Breast epithelium (tissue), 3 donors: ENCODE data around the gene VPS26C.

Experiments used
- CTCF ChIP-seq, 3 donors: fragments of 450-650 bp; IDR thresholded peaks; one replicate each; pipeline ENCODE4 v1.5.1; 2016 to 2017; ENCODE audit warnings: antibody characterized with exemption in 3 of 3, mild to moderate bottlenecking in 3 of 3, moderate library complexity in 3 of 3
- POLR2A ChIP-seq: fragments of 450-650 bp; IDR thresholded peaks from one replicate; pipeline ENCODE4 v1.6.1; 2016; ENCODE audit warnings: antibody characterized with exemption, mild to moderate bottlenecking, moderate library complexity
- POLR2AphosphoS5 ChIP-seq, 3 donors: sonication (generic); formaldehyde crosslinking; IDR thresholded peaks; one replicate each; pipeline ENCODE4 v1.6.1; 2017; ENCODE audit warnings: antibody characterized with exemption in 3 of 3

GRCh38 chr21:37268186-37268503 is 1.0 kb upstream of the VPS26C start:
- TF ChIP-seq CTCF (IDR thresholded peaks at IDR 0.05) (no peak), POLR2A (no peak), POLR2AphosphoS5 (IDR thresholded peaks at IDR 0.05) (no peak)
